B cell (primary cell): Measurements from ENCODE around the gene SLC16A7. TPM values are rescaled to one million over a fixed set of nuclear protein-coding genes. Genes with fewer than 3 reads are reported as not detected.

Source experiments
- ATAC-seq: fragments of 200-7000 bp; cut with Tn5 transposase; one replicate; pipeline ENCODE4 v1.10.0; 2021; ENCODE audit warnings: low read depth, mild to moderate bottlenecking, moderate number of reproducible peaks, moderate library complexity
- CTCF ChIA-PET: fragments of 350-600 bp; sonication (Branson Sonifier 250); formaldehyde crosslinking; loops from one replicate; lab custom pipeline; 2021; ENCODE audit warnings: antibody characterized with exemption, inconsistent platforms; lab: Charles Lee
- POLR2A ChIA-PET: fragments of 350-600 bp; sonication (Branson Sonifier 250); formaldehyde crosslinking; loops from one replicate; lab custom pipeline; 2021; ENCODE audit warnings: antibody characterized with exemption; lab: Charles Lee
- DNase-seq: peaks from one replicate; pipeline ENCODE4 v3.0.0; 2013
- H2AFZ ChIP-seq: 2 replicates; pipeline ENCODE4 v1.6.1; 2012; ENCODE audit warnings: mild to moderate bottlenecking, low read depth, low read length; ENCODE audit not compliant: insufficient read depth, poor library complexity, severe bottlenecking
- H3K27ac ChIP-seq, 2 donors: 1 replicate in 1 of 2; 2 replicates in 1 of 2; pipeline ENCODE4 v1.5.1; 2012 to 2013; ENCODE audit warnings: low read length in 2 of 2, mild to moderate bottlenecking in 2 of 2, moderate library complexity in 1 of 2
- H3K27me3 ChIP-seq, 4 experiments: fragments of 200-600 bp in 1 of 4; sonication (generic) in 1 of 4; replicated peaks in 1 of 4; 1 replicate in 2 of 4; 2 replicates in 2 of 4; pipeline versions ENCODE4 v1.6.1 to v1.7.0; 2013 to 2016; ENCODE audit warnings: low read length in 3 of 4, mild to moderate bottlenecking in 2 of 4, mixed read lengths in 1 of 4, moderate library complexity in 1 of 4; ENCODE audit not compliant: insufficient read depth in 4 of 4, control insufficient read depth in 3 of 4; ENCODE audit errors: control extremely low read depth in 1 of 4
- H3K36me3 ChIP-seq, 2 experiments: replicated peaks in 1 of 2; 1 replicate in 1 of 2; 2 replicates in 1 of 2; pipeline versions ENCODE4 v1.6.1 to v1.7.1; 2013; ENCODE audit warnings: low read length in 1 of 2; ENCODE audit not compliant: insufficient read depth in 2 of 2, control insufficient read depth in 1 of 2; ENCODE audit errors: control extremely low read depth in 1 of 2, extremely low read depth in 1 of 2
- H3K4me1 ChIP-seq, 2 donors: fragments of 200-600 bp in 1 of 2; sonication (generic) in 1 of 2; 1 replicate in 1 of 2; 2 replicates in 1 of 2; pipeline versions ENCODE4 v1.5.1 to v1.6.1; 2013 to 2017; ENCODE audit warnings: low read length in 2 of 2; ENCODE audit not compliant: control insufficient read depth in 2 of 2, insufficient read depth in 2 of 2
- H3K4me2 ChIP-seq: replicated peaks from 2 replicates; pipeline ENCODE3; 2012; ENCODE audit warnings: mild to moderate bottlenecking, low read depth, low read length; ENCODE audit not compliant: poor library complexity, severe bottlenecking
- H3K4me3 ChIP-seq, 5 experiments: fragments of 200-600 bp in 1 of 5; sonication (generic) in 1 of 5; 1 replicate in 3 of 5; 2 replicates in 2 of 5; pipeline versions ENCODE4 v1.5.1 to v1.7.0; 2011 to 2016; ENCODE audit warnings: low read length in 4 of 5, mild to moderate bottlenecking in 4 of 5, low read depth in 2 of 5, control low read depth in 1 of 5, moderate library complexity in 1 of 5; ENCODE audit not compliant: insufficient read depth in 1 of 5; ENCODE audit errors: control extremely low read depth in 1 of 5, extremely low read depth in 1 of 5
- H3K79me2 ChIP-seq: fragments of 200-600 bp; sonication (generic); one replicate; pipeline ENCODE4 v1.6.0; 2016; ENCODE audit warnings: low read length; ENCODE audit not compliant: control insufficient read depth, insufficient read depth
- H3K9ac ChIP-seq: fragments of 200-600 bp; sonication (generic); 2 replicates; pipeline ENCODE4 v1.6.1; 2017; ENCODE audit warnings: mild to moderate bottlenecking, low read length, moderate library complexity
- H3K9me3 ChIP-seq, 3 donors: one replicate each; pipeline versions ENCODE4 v1.6.1 to v1.7.1; 2013; ENCODE audit warnings: low read length in 2 of 3; ENCODE audit not compliant: control insufficient read depth in 2 of 3, insufficient read depth in 1 of 3; ENCODE audit errors: control extremely low read depth in 1 of 3
- H4K20me1 ChIP-seq: 2 replicates; pipeline ENCODE4 v1.6.0; 2012; ENCODE audit warnings: mild to moderate bottlenecking, low read length; ENCODE audit not compliant: insufficient read depth, control insufficient read depth, poor library complexity, severe bottlenecking
- H3K27ac Mint-ChIP-seq: one replicate; pipeline ENCODE4 v1.8.0; 2021; ENCODE audit warnings: mixed read lengths
- H3K27me3 Mint-ChIP-seq: one replicate; pipeline ENCODE4 v1.8.0; 2021; ENCODE audit warnings: mixed read lengths
- H3K4me1 Mint-ChIP-seq: one replicate; pipeline ENCODE4 v1.8.0; 2021; ENCODE audit warnings: mixed read lengths
- H3K4me3 Mint-ChIP-seq: one replicate; pipeline ENCODE4 v1.8.0; 2021; ENCODE audit warnings: mixed read lengths
- H3K9me3 Mint-ChIP-seq: one replicate; pipeline ENCODE4 v1.8.0; 2022; ENCODE audit warnings: mixed read lengths; ENCODE audit not compliant: insufficient read depth
- EZH2 ChIP-seq: IDR thresholded peaks from 2 replicates; pipeline ENCODE4 v1.6.1; 2012; ENCODE audit warnings: borderline replicate concordance, low read depth, mild to moderate bottlenecking, moderate library complexity, low read length; ENCODE audit not compliant: insufficient read depth, poor library complexity, severe bottlenecking
- WGBS: methylation state at CpG from one replicate; pipeline ENCODE4 v1.1.5; 2013; ENCODE audit warnings: missing lambda C conversion rate; ENCODE audit not compliant: insufficient coverage; 5-methylcytosine and 5-hydroxymethylcytosine counted together
- intact Hi-C: fragments of 100-400 bp; cut with micrococcal nuclease; formaldehyde crosslinking; loops from one replicate; pipeline ENCODE4 v1.10.0; 2022
- polyA plus RNA-seq: library from polyadenylated mRNA; depleted of rRNA; stranded (reverse); fragments of >200 nt; gene quantifications from 2 replicates; pipeline ENCODE4 v1.2.3, GENCODE V29; 2012
- total RNA-seq, 2 donors: library from RNA; stranded (reverse); fragments of 120-200 nt in 1 of 2; gene quantifications; 1 replicate in 1 of 2; 2 replicates in 1 of 2; pipeline versions ENCODE4 v1.2.3 to v1.2.4, GENCODE V29; 2013 to 2022
- TF ChIP-seq, protein P1 (sequence below): fragments of 200-600 bp; IDR thresholded peaks from one replicate; pipeline ENCODE4 v1.8.0; 2022; ENCODE audit warnings: antibody characterized with exemption, mild to moderate bottlenecking

SLC16A7 gene
- total and polyA plus RNA-seq, 2 donors (not counting 1 experiment from before 2014, with no cell fraction given), result 11.6 to 32.7 TPM

DNA sequence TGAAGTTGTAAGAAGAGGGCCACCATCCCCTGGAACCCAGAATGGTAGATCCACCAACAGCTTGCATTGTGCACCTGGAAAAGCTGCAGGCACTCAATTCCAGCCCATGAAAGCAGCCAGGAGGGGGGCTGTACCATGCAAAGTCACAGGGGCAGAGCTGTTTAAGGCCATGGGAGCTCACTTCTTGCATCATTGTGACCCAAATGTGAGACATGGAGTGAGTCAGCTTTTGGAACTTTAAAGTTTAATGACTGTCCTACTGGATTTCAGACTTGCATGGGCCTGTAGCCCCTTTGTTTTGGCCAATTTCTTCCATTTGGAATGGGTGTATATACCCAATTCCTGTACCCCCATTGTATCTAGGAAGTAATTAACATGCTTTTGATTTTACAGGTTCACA, 50.8 kb downstream of the SLC16A7 start:
- no peaks in the 10 kb centered on the region for H3K27me3 ChIP-seq
- peaks cover 0 to 5% of the 10 kb centered on the region in 2 donors for H3K4me1 ChIP-seq
- Mint-ChIP-seq H3K9me3 (peaks cover 7% of the 10 kb centered on the region), H3K4me3 (no peak overlapping the region), H3K27me3 (no peaks in the 10 kb centered on the region), H3K4me1 (peaks cover 29% of the 10 kb centered on the region), H3K27ac (no peak overlapping the region)
- POLR2A ChIA-PET, result no interaction called here
- intact Hi-C loops, result no loop called here
- CTCF ChIA-PET, result no interaction called here
- H3K4me2 ChIP-seq, result no peak overlapping the region
- no peak overlapping the region for H3K4me3 ChIP-seq
- H3K36me3 ChIP-seq, result no peaks in the 10 kb centered on the region
- TF ChIP-seq, protein P1, sequence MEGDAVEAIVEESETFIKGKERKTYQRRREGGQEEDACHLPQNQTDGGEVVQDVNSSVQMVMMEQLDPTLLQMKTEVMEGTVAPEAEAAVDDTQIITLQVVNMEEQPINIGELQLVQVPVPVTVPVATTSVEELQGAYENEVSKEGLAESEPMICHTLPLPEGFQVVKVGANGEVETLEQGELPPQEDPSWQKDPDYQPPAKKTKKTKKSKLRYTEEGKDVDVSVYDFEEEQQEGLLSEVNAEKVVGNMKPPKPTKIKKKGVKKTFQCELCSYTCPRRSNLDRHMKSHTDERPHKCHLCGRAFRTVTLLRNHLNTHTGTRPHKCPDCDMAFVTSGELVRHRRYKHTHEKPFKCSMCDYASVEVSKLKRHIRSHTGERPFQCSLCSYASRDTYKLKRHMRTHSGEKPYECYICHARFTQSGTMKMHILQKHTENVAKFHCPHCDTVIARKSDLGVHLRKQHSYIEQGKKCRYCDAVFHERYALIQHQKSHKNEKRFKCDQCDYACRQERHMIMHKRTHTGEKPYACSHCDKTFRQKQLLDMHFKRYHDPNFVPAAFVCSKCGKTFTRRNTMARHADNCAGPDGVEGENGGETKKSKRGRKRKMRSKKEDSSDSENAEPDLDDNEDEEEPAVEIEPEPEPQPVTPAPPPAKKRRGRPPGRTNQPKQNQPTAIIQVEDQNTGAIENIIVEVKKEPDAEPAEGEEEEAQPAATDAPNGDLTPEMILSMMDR, result no peak
- TF ChIP-seq EZH2, result no peak
- no peak overlapping the region for H2AFZ ChIP-seq
- peaks cover 3 to 11% (median 6%) of the 10 kb centered on the region in 3 donors for H3K9me3 ChIP-seq
- no peaks in the 10 kb centered on the region for H4K20me1 ChIP-seq
- H3K27ac ChIP-seq, result no peak overlapping the region
- ATAC-seq, result no peak
- no peak for DNase-seq
- no peak overlapping the region for H3K9ac ChIP-seq
- H3K79me2 ChIP-seq, result peaks cover 20% of the 10 kb centered on the region

DNA sequence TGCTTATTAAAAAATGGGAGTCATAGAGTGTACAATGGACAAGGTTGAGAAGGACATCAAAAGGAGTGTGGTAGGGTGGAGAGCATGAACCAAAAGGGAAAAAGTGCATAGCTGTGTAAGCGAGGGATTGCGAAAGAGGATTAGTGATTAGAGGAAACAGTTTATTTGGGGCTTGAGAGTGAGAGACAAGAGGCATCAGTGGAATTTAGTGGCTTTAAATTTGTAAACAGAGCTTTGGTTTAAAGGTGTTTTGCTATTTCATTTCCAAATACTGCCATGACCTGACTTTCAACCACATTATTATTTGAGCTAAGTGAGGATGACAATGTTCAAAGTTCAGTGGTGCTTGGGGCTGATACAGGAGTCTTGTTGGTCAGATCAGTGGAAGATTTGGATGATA, 53.4 kb downstream of the SLC16A7 start:
- no peaks in the 10 kb centered on the region for H4K20me1 ChIP-seq
- WGBS, result 80% methylated on average over 1 of the region's 2 CpGs

More for the DNA sequence above, 53.4 kb downstream of the SLC16A7 start:
- Mint-ChIP-seq H3K27ac (no peak overlapping the region), H3K4me3 (no peak overlapping the region), H3K27me3 (no peaks in the 10 kb centered on the region), H3K4me1 (peaks cover 16% of the 10 kb centered on the region), H3K9me3 (peaks cover 7% of the 10 kb centered on the region)
- DNase-seq (no peak), ATAC-seq (no peak)
- Histone ChIP-seq H3K9ac (no peak overlapping the region), H3K4me3 (no peak overlapping the region), H3K4me2 (no peak overlapping the region), H3K79me2 (peaks cover 10% of the 10 kb centered on the region), H2AFZ (no peak overlapping the region), H3K27me3 (no peaks in the 10 kb centered on the region), H3K9me3 (peaks cover 2 to 10% (median 6%) of the 10 kb centered on the region in 3 donors), H3K27ac (no peak overlapping the region), H3K36me3 (no peaks in the 10 kb centered on the region), H3K4me1 (no peaks in the 10 kb centered on the region)
- ChIA-PET POLR2A (no interaction called here), CTCF (no interaction called here)
- no peak for TF ChIP-seq EZH2
- TF ChIP-seq, protein P1, result no peak
- intact Hi-C loops, result no loop called here
